ENCODE results near the gene IGSF23.
"Not testable (repeated sequence)": the region's sequence is repeated elsewhere in the genome, so short reads cannot be mapped to it uniquely, and the experiment has no call there.

The IGSF23 gene

DNA sequence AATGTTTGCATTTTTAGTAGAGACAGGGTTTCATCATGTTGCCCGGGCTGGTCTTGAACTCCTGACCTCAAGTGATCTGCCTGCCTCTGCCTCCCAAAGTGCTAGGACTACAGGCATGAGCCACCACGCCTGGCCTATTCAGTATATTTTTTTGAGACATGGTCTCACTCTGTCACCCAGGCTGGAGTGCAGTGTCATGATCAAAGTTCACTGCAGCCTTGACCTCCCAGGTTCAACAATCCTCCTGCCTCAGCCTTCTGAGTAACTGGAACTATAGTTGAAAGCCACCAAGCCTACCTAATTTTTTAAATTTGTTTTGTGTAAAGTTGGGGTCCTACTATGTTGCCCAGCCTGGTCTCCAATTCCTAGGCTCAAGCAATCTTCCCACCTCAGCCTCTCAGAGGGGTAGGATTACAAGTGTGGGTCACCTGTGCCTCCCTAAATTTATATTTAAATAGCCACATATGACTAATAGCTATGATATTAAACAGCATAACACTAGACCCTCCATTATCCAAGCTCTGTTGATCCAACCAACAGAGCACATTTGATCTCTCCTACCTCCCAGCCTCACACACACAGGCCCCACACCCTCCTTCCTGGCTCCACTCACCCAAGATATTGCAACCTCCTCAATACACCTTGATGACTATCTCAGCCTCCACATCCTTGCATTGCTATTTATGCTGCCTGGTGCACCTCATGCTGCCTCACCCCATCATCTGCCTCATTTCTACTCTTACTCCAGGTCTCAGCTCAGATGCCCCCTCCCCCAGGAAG, 55.8 kb downstream of the IGSF23 start:
- DNase-seq: no peak

DNA sequence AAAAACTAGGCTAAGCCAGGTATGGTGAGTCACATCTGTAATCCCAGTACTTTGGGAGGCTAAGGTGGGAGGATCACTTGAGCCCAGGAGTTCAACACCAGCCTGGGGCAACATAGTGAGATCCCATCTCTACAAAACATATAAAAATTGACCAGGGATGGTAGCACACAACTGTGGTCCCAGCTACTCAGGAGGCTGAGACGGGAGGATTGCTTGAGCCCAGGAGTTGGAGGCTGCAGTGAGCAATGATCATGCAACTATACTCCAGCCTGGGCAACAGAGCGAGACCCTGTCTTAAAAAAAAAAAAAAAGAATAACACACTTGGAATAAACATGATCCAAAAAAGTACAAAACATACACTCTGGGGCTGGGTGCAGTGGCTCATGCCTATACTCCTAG, 56.7 kb downstream of the IGSF23 start:
- not testable (repeated sequence) for DNase-seq

DNA sequence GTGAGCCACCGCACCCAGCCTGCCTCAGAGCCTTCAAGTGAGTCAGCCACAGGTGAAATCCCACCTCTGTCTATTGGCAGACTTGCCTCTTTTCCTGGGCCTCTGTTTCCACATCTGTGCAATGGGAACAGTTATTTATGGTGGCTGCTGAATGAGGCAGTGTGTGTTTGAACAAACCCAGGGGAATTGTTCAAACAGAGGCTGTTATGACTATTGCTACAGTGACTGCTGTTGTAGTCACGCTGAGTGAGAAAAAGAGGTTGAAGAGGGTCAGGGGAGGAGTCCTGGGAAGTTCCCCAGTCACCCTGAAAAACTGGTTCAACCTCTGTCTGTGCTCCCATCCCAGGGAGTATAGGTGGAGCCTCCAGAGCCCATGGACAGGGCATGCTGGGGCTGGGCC, 58.0 kb downstream of the IGSF23 start, which contains the start of gene CEACAM19:
Gene CEACAM19, plus strand, starts transcription at position 83 of the 400 bp plus-strand sequence. CDS start 450 bp downstream, outside the sequence.
- no peak for DNase-seq

DNA sequence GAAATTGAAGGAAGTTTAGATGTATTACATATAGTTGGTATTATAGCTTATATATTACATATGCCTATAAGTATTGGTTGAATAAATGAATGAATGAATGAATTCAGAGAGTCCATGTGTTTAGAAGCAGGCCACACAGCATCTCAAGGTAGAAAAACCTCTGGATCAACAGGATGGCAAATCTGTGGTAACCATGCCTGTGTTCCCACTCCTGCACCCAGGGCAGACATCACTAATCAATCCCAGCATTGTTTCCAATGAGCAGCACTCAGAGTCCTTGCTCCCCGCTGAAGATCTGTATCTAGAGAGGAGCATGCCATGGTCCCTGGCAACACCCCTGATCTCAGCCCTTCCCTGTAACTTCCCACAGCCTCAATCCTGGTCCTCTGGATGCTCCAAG, 58.9 kb downstream of the IGSF23 start:
- no peak for DNase-seq

DNA sequence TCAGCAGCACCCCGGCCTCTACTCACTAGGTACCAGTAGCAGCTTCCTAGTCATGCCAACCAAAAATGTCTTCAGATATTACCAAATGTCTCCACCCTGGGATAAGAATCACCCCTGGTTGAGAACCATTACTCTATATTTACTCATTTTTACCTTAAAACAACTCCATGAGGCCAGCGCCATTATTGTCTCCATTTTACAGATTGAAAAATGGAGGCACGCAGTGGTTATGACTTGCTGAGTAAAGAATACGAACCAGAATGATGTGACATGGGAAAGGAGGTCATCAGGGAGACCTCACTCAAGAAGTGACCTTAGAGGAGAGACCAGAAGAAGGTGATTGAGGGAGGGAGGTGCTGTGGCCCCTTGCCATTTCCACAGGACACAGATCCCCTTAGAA, 60.1 kb downstream of the IGSF23 start:
- no peak for DNase-seq

DNA sequence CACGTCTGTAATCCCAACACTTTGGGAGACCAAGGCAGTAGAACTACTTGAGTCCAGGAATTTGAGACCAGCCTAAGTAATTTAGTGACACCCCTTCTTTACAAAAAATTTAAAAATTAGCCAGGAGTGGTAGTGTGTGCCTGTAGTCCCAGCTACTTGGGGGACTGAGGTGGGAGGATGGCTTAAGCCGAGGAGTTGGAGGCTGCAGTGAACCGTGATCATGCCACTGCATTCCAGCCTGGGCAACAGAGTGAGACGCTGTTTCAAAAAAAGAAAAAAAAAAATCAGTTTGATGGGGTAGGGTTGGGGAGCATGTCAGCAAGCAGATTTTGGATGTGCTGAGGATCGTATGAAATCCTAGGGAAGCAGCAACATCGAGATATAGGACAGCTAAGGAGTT, 62.2 kb downstream of the IGSF23 start:
- no peak for DNase-seq

DNA sequence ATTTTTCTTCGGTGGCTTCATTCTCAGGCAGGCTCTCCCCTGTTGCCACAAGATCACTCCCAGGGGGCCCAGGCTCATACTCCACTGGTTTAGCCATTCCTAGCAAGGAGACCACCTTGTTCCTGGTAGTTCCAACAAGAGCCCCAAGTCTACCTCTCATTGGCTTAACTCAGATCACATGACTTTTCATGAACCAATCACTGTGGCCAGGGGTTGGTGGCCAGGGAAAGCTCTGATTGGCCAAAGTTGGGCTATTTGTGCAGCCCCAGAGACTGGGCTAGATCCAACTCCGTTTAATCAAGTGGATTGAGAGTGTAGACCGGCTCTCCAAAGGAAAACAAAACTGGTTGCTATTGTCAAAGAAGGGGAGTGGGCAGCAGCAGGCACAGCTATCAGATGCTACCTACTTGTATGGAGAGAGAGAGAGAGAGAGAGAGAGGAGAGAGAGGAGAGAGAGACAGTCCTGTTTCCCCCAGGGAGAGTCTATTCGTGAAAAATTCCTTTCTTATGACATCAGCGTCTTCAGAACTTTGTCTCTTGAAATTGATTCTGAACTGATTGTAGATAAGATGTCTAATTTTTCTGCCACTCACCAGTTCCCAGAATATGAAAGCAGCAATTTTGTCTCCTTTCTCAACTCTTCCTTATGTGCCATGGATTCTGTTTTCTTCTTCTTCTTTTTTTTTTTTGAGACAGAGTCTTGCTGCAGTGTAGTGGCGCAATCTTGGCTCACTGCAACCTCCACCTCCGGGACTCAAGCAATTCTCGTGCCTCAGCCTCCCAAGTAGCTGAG, 63.9 kb downstream of the IGSF23 start:
- DNase-seq: no peak

DNA sequence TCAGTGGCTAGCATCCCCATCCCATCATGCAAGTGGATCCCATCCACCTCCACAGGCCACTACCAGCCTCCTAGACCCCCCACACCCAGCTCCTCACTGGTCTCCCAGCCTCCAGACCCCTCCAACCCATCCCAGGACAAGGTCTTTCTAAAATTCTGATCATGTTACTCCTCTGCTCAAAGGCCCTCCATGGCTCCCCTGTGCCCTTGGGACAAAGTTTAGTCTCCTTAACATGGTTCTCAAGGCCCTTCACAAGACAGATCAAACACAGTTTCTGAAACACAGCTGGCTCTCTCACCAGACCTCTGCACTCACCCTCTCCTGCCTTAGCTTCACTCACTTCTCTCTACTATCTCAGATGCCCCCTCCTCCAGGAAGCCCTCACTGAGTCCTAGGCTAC, 67.2 kb downstream of the IGSF23 start:
- DNase-seq: no peak

DNA sequence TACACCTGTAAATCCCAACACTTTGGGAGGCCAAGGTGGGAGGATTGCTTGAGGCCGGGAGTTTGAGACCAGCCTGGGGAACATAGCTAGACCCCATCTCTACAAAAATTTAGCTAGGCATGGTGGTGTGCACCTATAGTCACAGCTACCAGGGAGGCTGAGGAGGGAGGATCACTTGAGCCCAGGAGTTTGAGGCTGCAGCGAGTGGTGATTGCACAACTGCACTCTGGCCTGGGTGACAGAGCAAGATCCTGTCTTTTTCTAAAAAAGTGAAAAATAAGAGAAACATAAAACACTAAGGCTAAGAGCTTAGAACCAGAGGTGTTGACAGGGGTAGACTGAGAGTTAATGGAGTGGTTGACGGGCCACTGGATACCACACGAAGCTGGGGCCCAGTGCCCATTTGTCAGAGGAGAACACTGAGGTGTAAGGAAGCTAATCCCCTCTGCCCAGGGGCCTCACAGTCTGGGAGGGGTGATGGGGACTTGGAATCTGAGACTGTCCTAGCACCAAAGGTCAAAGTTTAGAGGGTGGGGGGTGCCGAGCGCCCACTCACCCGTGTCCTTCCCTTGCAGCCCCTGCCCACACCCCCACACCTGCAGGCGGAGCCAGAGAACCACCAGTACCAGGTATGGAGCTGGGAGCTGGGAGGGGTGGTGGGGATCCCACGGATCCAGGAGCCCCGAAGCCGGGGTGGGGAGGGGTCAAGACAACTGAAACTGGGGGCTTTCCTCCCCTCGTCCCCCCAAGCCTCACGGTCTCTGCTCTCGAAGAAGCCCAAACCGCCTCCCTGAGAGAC, 68.8 kb downstream of the IGSF23 start:
- DNase-seq: no peak

DNA sequence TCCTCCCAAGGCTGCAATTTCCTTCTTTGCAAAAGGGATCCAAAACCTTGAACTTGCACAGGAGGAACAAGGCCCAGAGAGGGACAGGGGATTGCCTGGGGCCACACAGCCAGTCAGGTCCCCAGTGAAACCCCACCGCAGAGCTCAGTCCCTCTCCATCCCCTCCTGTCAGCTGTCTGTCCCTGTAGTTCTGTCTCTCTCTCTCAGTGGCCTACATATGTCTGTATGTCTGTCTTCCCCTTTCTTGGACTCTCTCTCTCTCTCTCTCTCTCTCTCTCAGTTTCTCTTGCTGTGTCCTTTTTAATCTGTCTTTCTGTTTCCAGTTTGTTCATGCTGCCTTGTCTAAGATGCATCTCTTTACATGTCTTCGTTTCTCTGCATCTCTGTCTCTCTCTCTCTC, 69.4 kb downstream of the IGSF23 start:
- DNase-seq: no peak

DNA sequence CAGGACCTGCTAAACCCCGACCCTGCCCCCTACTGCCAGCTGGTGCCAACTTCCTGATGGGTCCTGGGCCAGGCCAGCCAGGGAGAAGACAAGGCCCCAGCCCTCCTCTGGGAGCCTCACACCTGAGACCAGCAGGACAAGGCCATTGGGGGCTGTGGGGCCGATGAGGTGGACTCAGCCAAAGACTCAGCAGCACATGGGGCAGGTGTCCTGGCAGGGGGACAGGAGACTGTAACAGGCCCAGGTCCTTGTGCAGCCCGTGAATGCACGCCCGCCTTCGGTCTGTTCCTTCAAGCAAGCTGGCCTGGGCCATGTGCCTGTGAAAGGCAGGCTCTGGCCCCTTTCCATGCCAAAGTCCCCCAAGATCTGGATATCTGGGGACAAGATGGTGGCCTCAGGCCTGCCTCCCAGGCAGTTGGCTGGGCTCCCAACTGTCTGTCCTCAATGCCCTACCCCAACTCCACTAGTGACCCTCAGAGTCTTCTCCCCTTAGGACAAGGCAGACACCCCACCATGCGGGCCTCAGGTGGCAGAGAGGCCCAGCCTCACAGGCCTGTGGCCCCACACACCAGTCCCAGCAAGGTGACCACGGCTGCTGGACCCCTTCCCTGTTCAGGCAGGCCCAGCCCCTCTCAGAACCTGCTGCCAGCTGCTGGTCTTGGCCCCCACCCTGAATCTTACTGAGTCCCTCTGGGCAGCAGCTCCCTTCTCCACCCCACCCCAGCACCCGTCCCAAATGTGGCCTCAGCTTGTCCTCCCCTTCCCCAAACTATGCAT, 70.3 kb downstream of the IGSF23 start:
- no peak for DNase-seq

DNA sequence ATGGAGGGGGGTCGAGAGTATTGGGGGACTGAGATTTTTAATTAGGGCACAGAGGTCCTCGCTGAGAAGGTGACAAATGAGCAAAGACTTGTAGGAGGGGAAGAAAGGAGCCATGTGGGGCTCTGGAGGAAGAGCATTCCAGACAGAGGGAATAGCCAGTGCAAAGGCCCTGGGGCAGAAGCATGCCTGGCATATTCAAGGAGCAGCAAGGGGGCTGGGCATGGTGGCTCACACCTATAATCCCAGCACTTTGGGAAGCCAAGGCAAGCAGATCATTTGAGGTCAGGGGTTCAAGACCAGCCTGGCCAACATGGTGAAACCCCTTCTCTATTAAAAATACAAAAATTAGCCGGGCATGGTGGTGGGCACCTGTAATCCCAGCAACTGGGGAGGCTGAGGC, 71.0 kb downstream of the IGSF23 start:
- DNase-seq: not testable (repeated sequence)

DNA sequence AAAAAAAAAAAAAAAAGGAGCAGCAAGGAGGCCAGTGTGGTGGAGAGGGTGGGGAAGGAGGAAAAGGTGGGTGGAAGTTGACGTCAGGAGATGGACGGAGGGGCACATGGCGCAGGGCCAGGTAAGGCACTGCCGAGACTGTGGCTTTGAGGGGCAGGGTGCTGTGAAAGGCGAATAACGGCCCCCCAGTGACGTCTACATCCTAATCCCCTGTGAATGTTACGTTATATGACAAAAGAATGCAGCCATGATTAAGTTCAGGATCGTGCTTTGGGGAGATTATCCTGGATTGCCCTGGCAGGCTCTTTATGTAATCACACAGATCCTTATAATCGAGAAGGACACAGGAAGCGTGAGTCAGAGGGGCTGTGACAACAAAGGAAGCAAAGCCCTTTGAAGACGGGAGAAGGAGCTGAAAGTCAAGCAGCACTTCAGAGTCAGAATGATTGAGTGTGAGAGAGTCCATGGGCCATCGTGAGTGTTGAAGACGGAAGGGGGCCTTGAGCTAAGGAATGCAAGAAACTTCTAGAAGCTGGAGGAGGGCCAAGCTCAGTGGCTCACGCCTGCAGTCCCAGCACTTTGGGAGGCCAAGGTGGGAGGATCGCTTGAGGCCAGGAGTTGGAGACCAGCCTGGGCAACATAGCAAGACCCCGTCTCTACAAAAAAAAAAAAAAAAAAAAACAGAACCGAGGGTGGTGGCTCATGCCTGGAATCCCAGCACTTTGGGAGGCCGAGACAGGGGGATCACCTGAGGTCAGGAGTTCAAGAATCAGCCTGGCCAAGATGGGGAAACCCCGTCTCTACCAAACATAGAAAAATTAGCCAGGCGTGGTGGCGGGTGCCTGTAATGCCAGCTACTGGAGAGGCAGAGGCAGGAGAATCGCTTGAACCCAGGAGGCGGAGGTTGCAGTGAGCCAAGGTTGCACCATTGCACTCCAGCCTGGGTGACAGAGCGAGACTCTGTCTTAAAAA, 71.8 kb downstream of the IGSF23 start:
- DNase-seq: no peak

DNA sequence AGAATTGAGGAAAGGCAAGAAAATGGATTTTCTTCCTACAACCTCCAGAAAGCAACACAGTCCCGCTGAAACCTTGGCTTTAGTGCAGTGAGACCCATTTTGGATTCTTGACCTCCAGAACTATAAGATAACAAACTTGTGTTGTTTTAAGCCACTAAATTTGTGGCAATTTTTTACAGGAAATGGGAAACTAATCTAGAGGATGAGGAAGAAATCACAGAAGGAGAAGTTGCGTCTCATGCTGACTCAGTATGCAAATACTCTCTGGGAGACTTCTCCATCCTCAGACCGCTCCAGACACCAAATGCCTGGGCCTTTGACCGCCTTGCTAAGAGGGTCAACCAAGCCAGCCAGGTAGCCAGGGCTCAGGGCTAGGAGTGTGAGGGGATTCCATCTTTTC, 72.5 kb downstream of the IGSF23 start:
- no peak for DNase-seq

All from stimulated activated naive CD4-positive, alpha-beta T cell (primary cell).